Measurements from ENCODE around the gene ERBB4.

ERBB4 gene

GRCh38 chr2:212528106-212528856 is 10.3 kb downstream of the ERBB4 start:
- TF ChIP-seq CTCF (IDR thresholded peaks at IDR 0.05) = peak; percentile 23; the same call in 1 of the 2 replicates

GRCh38 chr2:212526059-212526458 is 12.5 kb downstream of the ERBB4 start:
- TF ChIP-seq CTCF (IDR thresholded peaks at IDR 0.05) = no peak

GRCh38 chr2:212523756-212524155 is 14.8 kb downstream of the ERBB4 start:
- TF ChIP-seq CTCF (IDR thresholded peaks at IDR 0.05) = no peak

GRCh38 chr2:212520340-212520739 is 18.3 kb downstream of the ERBB4 start:
- peak; percentile 66 for TF ChIP-seq CTCF (IDR thresholded peaks at IDR 0.05)

GRCh38 chr2:212517693-212518092 is 20.9 kb downstream of the ERBB4 start:
- TF ChIP-seq CTCF (IDR thresholded peaks at IDR 0.05) = 0 out of 2 replicates have a peak, but pooled peaks have one; percentile 13

GRCh38 chr2:212505586-212505985 is 33.0 kb downstream of the ERBB4 start:
- TF ChIP-seq CTCF (IDR thresholded peaks at IDR 0.05) = no peak

- TF ChIP-seq CTCF (IDR thresholded peaks at IDR 0.05) = no peak
Observed at GRCh38 chr2:212495046-212495445, 43.6 kb downstream of the ERBB4 start.
